Glutamatergic neuron (in vitro differentiated cells): ENCODE results near the gene GJC2. TPM values are rescaled to one million over a fixed set of nuclear protein-coding genes. Genes with fewer than 3 reads are reported as not detected.
"Not testable (repeated sequence)": the region's sequence is repeated elsewhere in the genome, so short reads cannot be mapped to it uniquely, and the experiment has no call there.

ENCODE experiments used
- DNase-seq: peaks from one replicate; pipeline ENCODE4 v3.0.0; 2022
- H3K27ac Mint-ChIP-seq: one replicate; pipeline ENCODE4 v1.8.0; 2020; ENCODE audit warnings: mild to moderate bottlenecking, mixed read lengths, inconsistent platforms; ENCODE audit not compliant: unreplicated experiment
- H3K27me3 Mint-ChIP-seq: one replicate; pipeline ENCODE4 v1.8.0; 2020; ENCODE audit warnings: mild to moderate bottlenecking, moderate library complexity, mixed read lengths, inconsistent platforms; ENCODE audit not compliant: unreplicated experiment
- H3K36me3 Mint-ChIP-seq: one replicate; pipeline ENCODE4 v1.8.0; 2020; ENCODE audit warnings: mild to moderate bottlenecking, mixed read lengths, inconsistent platforms; ENCODE audit not compliant: unreplicated experiment
- H3K4me1 Mint-ChIP-seq: one replicate; pipeline ENCODE4 v1.8.0; 2020; ENCODE audit warnings: mild to moderate bottlenecking, low read depth, mixed read lengths, inconsistent platforms; ENCODE audit not compliant: unreplicated experiment
- H3K4me3 Mint-ChIP-seq: one replicate; pipeline ENCODE4 v1.8.0; 2020; ENCODE audit warnings: mild to moderate bottlenecking, mixed read lengths, inconsistent platforms; ENCODE audit not compliant: unreplicated experiment
- H3K9me3 Mint-ChIP-seq: one replicate; pipeline ENCODE4 v1.8.0; 2020; ENCODE audit warnings: mild to moderate bottlenecking, moderate library complexity, mixed read lengths, inconsistent platforms; ENCODE audit not compliant: unreplicated experiment
- total RNA-seq: library from RNA; stranded (reverse); fragmentation: NEBNext Ultra II Directional; extraction: Animal tissue kit (Norgen Biotek cat#: 25700); gene quantifications from one replicate; pipeline ENCODE4 v1.2.1, GENCODE V29; 2021; ENCODE audit not compliant: unreplicated experiment
- TF ChIP-seq, protein P1 (sequence below): fragments of 200-600 bp; sonication (generic); IDR thresholded peaks from one replicate; pipeline ENCODE4 v1.5.0; 2021; ENCODE audit not compliant: partially characterized antibody, unreplicated experiment

The GJC2 gene
- total RNA-seq, 1 donor from 2014 or later: 3.0 TPM

- Mint-ChIP-seq H3K27me3 (peaks cover 4% of the 10 kb centered on the region), H3K9me3 (peaks cover 6% of the 10 kb centered on the region), H3K36me3 (no peaks in the 10 kb centered on the region), H3K4me3 (peak overlapping the region; percentile 92), H3K4me1 (peaks cover 3% of the 10 kb centered on the region), H3K27ac (peak overlapping the region; percentile 75)
- TF ChIP-seq, protein P1, sequence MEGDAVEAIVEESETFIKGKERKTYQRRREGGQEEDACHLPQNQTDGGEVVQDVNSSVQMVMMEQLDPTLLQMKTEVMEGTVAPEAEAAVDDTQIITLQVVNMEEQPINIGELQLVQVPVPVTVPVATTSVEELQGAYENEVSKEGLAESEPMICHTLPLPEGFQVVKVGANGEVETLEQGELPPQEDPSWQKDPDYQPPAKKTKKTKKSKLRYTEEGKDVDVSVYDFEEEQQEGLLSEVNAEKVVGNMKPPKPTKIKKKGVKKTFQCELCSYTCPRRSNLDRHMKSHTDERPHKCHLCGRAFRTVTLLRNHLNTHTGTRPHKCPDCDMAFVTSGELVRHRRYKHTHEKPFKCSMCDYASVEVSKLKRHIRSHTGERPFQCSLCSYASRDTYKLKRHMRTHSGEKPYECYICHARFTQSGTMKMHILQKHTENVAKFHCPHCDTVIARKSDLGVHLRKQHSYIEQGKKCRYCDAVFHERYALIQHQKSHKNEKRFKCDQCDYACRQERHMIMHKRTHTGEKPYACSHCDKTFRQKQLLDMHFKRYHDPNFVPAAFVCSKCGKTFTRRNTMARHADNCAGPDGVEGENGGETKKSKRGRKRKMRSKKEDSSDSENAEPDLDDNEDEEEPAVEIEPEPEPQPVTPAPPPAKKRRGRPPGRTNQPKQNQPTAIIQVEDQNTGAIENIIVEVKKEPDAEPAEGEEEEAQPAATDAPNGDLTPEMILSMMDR: no peak
- DNase-seq: no peak
Observed at GRCh38 chr1:228109962-228110488, 39.7 kb upstream of the GJC2 start.

GRCh38 chr1:228110556-228110955, 39.2 kb upstream of the GJC2 start:
- no peak overlapping the region for H3K27ac Mint-ChIP-seq
- peaks cover 3% of the 10 kb centered on the region for H3K4me1 Mint-ChIP-seq
- peaks cover 4% of the 10 kb centered on the region for H3K27me3 Mint-ChIP-seq
- peaks cover 6% of the 10 kb centered on the region for H3K9me3 Mint-ChIP-seq
- no peak for DNase-seq
- TF ChIP-seq, protein P1: no peak
- no peak overlapping the region for H3K4me3 Mint-ChIP-seq
- H3K36me3 Mint-ChIP-seq: no peaks in the 10 kb centered on the region

- not testable (repeated sequence) for DNase-seq, H3K27me3 Mint-ChIP-seq, H3K9me3 Mint-ChIP-seq, H3K27ac Mint-ChIP-seq, H3K4me3 Mint-ChIP-seq, H3K36me3 Mint-ChIP-seq, H3K4me1 Mint-ChIP-seq
Observed at GRCh38 chr1:228111315-228111714, 38.4 kb upstream of the GJC2 start.

GRCh38 chr1:228112167-228112566, 37.6 kb upstream of the GJC2 start:
- Mint-ChIP-seq H3K9me3 (peaks cover 8% of the 10 kb centered on the region), H3K4me3 (no peak overlapping the region), H3K27me3 (peaks cover 4% of the 10 kb centered on the region), H3K36me3 (no peaks in the 10 kb centered on the region), H3K4me1 (peaks cover 3% of the 10 kb centered on the region), H3K27ac (no peak overlapping the region)
- TF ChIP-seq, protein P1: no peak
- no peak for DNase-seq

GRCh38 chr1:228112617-228113016, 37.1 kb upstream of the GJC2 start:
- TF ChIP-seq, protein P1: no peak
- Mint-ChIP-seq H3K4me1 (peaks cover 3% of the 10 kb centered on the region), H3K27me3 (peaks cover 4% of the 10 kb centered on the region), H3K36me3 (no peaks in the 10 kb centered on the region), H3K4me3 (no peak overlapping the region), H3K27ac (no peak overlapping the region), H3K9me3 (peaks cover 8% of the 10 kb centered on the region)
- DNase-seq: no peak

DNA sequence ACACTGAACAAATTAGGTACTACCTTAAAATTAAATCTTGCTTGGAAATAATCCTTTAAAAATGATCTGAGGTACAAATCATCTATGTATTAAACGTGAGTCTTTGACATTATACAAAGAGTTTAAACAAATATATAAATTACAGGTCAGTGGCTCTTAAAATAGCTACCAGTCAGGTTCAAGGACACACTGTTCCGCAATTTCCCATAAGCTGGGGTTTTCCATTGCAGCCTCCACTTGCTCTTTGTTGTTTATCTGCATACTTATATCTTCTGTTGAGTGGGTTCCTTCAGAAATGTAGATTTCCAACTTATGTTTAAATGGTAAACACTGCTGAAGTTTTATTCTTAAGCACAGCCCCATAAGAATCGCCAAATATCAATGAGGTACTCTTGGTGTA, 34.9 kb upstream of the GJC2 start:
- H3K9me3 Mint-ChIP-seq: peaks cover 3% of the 10 kb centered on the region
- no peak overlapping the region for H3K4me3 Mint-ChIP-seq
- H3K27me3 Mint-ChIP-seq: peaks cover 4% of the 10 kb centered on the region
- no peak for DNase-seq
- TF ChIP-seq, protein P1: no peak
- no peak overlapping the region for H3K27ac Mint-ChIP-seq
- H3K4me1 Mint-ChIP-seq: no peaks in the 10 kb centered on the region
- peaks cover 5% of the 10 kb centered on the region for H3K36me3 Mint-ChIP-seq
